Occipital lobe (tissue), 3 donors: ENCODE data around the gene AP2B1. TPM values are rescaled to one million over a fixed set of nuclear protein-coding genes. Genes with fewer than 3 reads are reported as not detected.
A peak's percentile ranks its signal among the peaks of the same experiment; 100 is the strongest.

Experiments used
- DNase-seq: peaks from one replicate; lab custom pipeline; 2025; lab: John Stamatoyannopoulos, UW
- small RNA-seq: library from RNA; depleted of rRNA; stranded (forward); fragments of <200 nt; gene quantifications from one replicate; pipeline ENCODE3, GENCODE V24; 2014
- total RNA-seq: library from RNA; depleted of rRNA; stranded (reverse); fragments of >200 nt; gene quantifications from one replicate; pipeline ENCODE4 v1.2.3, GENCODE V29; 2014

The AP2B1 gene
- total RNA-seq, 1 donor from 2014 or later: 123 TPM

DNA sequence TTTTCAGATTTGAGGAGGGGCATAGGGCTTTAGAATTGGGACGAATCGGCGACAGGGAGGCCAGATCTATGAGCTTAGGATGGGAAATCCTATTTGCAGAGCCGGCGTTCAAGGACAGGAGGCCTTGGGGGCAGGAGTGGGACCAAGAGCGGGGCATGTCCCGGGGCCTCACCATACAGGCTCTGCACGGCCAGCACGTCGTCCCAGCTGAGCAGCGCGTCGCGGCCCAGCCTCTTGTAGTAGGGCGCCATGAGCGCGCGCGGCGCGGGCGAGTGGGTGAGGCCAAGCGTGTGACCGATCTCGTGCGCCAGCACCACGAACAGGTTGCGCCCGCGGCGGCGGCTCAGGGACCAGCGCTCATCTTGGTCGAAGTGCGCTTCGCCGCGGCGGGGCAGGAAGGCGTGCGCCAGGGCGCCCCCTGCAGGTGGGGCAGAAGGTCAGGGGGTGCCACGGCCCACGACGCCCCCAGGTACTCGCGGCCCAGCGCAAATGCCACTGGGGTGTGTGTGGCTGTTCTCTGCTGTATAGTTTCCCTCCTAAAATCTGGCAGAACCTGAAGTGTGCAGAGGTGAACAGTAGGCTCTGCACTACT is 182.9 kb downstream of the AP2B1 start:
- no peak for DNase-seq

DNA sequence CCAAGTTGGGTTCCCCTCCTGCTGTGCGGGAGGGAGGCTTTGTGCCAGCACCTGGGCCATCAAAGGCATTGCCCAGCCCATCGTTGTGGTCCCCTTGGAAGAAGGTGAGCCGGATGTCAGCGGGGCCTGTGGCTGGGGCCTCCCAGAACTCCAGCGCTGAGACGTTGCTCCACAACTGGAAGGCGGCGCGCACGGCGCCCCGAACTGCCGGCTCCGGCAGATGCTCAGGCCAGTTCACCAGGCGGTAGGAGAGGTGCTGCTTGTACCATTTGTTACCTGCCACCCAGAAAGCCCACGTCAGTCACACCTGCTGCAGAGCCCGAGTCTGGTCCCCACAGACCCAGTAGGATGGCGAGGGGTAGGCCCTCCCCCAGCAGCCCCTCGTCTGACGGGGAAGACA is 186.0 kb downstream of the AP2B1 start:
- DNase-seq: no peak

DNA sequence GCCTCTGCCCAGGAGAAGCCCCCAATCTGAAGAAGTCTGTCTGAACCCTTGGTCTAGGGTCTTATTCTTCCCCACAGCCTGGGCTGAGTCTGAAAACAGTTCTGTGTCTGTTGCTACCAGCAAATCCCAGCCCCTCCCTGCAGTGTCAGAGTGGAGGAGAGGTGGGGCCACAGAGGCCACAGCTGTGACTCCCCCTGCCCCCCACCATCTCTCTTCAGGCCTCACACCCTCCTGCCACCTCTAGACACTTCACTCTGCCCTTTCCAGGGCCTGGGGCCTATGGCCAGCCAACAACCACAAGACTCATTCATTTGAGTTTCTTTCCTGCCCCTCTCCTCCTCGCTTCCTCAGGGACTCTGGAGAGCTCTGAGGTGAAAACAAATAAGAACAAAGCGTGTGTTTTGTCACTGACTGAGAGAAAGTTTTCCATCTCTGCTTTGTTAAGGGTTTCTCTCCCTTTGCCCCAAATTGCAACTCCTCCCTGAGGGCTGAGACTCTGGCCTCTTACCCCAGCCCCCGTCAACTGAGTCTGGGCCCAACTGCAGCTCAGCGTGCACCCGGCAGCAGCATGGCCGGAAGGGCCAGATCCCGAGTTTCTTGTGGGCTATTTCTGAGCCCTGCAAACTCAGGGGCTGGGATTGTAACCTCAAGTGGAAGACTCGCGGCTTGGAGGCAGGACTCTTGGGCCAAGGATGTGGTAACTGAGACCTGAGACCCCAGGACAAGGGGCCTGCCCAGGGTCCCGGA is 186.7 kb downstream of the AP2B1 start:
- no peak for DNase-seq

DNA sequence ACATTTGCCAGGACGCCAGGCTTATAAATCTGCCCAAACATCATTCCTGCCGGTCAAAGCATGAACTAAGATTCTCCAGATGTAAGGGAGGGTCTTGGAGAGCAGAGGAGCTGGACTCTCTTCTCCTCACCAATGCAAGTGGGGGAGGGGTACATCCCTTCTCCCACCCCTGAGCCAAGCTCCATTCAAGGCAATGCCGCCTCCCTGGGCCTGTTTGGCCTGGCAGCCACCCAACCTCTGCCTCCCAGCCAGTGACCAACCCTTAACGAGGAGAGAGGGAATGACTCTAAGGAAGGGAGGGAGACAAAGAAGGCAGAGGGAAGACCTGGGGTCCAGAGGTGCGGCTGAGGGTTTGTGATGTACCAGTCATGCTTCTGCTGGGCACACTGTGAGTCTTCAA is 187.4 kb downstream of the AP2B1 start:
- DNase-seq: no peak

DNA sequence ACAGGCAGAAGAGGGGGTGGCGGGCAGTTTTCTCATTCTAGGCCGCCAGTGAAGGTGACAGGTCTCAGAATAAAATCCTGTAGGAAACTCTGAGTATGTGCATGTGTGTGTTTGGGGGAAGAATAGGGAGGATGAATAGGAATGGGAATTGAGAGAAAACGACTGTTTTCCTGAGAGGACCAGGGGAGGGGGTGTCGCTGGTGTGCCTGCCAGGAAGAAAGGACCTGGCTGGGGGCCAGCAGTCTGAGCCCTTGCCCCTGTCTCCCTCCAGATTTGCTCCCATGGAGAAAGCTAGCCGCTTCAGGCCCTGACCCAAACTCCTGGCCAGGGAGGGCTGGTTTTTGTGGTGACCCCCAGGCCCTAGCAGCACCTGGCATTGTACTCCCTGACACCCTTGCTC is 187.9 kb downstream of the AP2B1 start:
- DNase-seq: no peak

DNA sequence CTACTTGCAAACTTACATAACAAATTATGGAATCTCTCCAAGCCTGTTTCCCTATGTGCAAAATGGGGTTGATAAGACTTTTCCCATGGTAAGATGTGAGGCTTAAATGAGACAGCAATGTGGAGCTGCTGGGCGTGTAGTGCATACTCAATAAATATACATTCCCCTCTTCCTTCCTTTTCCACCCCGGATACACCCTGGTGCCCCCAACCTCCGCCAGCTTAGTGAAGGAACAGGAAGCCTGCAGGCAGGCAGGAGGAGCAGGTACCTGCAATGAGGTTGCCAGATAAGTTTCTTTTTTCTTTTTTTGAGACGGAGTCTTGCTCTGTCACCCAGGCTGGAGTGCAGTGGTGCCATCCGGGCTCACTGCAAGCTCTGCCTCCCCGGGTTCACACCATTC is 188.5 kb downstream of the AP2B1 start:
- no peak for DNase-seq

Small RNA genes within 50 kb of the gene (small RNA-seq; reads per million reads assigned to genes)
- gene AC004134.1: not detected
- gene AC015911.1: not detected
- 11.0 reads per million, percentile 92 among the genes with 10 or more reads in this experiment for gene SNORD7

Other genes starting within 250 kb of the AP2B1 start
- gene SLFN11, start 213.7 kb upstream of the AP2B1 start, total RNA-seq: 3.3 TPM
- gene SLFN12, start 154.8 kb upstream of the AP2B1 start, total RNA-seq: 4.1 TPM
- gene SLFN13, start 138.6 kb upstream of the AP2B1 start, total RNA-seq: 0.31 TPM
- not detected for gene SLFN12L, start 49.6 kb upstream of the AP2B1 start, total RNA-seq
- 0.31 TPM for gene SLFN14, start 26.5 kb upstream of the AP2B1 start, total RNA-seq
- 6.6 TPM for gene PEX12, start 8.8 kb upstream of the AP2B1 start, total RNA-seq
- 5.1 TPM for gene RASL10B, start 144.3 kb downstream of the AP2B1 start, total RNA-seq
- gene GAS2L2, start 165.9 kb downstream of the AP2B1 start, total RNA-seq: 0.16 TPM
- gene C17orf50, start 173.6 kb downstream of the AP2B1 start, total RNA-seq: not detected
- 8.9 TPM for gene MMP28, start 208.3 kb downstream of the AP2B1 start, total RNA-seq
- 72.8 TPM for gene TAF15, start 222.2 kb downstream of the AP2B1 start, total RNA-seq